DMS79 treated with DMSO at 0.1 percent for 48 hours (cell line): ENCODE measurements around the gene GJD3.

Experiments
- DNase-seq: peaks from one replicate; lab custom pipeline; 2025; lab: John Stamatoyannopoulos, UW

GJD3 gene

DNA sequence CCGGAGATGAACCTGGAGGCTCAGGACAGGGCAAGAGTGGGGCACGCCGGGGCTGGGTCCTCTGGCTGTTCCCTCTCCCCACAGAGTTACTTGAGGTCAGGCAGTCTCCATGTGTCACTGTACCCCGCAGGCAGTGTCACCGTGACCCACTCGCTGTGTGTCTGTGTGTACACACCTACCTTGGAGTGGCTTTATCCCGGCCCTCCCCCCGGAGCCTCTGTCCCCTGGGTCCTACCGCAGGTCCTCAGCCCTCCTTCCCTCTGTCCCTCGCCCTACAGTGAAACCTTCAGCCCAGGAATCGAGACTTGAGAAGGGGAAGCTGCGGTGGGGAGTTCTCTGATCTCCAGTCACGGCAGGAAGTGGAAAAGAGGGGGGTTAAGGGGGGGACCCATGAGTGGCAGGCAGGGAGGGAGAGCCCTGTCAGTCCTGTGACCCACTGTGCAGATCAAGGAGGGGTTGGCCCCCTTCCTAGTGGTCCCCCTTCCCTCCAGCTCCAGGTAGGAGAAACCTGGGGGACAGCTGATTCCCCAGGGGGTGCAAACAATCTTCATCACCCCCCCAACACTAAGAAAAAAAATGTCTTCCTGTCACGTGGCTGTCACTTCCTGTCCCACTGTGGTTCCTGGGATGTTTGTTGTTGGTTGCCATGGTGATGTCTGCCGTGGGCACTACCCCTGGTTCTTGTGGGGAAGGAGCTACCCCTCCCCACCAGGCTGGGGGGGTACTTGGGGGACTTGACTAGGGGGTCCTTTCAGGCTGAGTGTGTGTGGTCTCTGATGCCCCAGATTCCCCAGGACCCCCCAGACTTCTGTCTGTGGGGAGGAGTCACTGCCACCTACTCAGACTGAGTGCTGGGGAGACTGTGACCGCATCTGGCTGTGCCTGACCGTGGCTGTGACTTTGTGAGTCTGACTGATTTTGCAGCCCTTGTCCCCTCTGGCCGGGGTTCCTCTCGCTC lies 41.9 kb downstream of the GJD3 start:
- peak; percentile 33 for DNase-seq

DNA sequence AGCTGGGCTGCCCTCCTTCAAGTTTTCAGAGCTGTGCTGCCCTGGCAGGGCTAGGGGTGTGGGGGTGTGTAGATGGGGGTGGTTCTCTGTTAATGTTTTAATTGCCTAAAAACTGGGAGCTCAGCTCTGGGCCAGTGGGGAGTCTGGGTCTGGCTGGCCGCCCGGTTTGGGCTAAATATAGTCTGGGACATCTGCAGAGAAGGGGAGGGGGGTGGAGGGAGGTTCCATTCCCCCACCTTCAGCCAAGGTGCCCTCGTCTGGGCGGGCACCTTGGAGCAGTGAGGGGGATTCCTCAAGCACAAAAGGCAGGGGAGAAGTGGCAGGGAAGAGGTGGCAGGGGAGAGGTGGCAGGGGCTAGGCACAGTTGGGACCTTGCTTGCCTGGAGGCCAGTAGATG lies 42.6 kb downstream of the GJD3 start:
- no peak for DNase-seq

- DNase-seq = no peak
These were observed 43.0 kb downstream of the GJD3 start for GRCh38 chr17:40321524-40321929.

GRCh38 chr17:40320756-40321523 lies 43.6 kb downstream of the GJD3 start:
- DNase-seq = no peak

DNA sequence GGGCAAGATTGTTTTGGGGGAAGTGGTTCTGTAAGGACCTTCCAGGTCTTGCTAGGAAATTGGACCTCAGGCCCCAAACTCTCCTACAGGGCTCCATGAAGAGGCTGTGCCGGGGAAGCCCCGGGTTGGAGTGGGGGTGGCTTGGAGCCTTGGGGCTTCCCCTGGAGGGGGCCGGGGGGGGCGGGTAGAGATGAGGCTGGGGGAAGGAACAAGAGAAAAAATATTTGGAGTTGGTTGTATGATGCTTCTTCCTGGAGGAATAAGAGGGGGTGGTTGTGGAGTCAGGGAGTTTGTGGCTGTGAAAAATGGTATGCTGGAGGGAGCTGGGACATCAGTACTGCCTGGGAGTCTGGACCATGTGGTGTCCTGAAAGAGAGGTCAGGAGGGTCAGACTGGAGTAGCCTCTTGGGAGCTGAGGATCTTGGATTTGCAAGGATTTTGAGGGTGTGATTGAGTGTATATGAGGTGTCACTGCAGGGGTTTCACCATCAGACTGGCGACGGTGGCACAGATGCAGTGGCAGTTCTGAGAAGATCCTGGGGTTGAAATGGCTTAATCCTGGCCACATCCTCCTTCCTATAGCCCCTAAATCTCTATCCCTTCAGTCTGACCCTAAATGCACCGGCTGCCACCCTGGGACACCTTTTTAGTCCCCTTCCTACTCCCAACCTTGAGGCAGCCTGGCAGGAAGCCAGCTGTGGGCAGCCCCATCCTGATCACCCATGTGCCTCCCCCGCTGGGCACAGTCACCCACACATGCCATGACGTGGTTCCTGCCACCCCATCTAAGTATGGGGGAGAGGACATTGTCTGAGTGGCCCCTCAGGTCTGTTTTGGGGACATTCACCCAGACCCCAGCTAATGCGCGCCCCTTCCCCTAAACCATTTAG lies 44.6 kb downstream of the GJD3 start:
- DNase-seq = no peak

- no peak for DNase-seq
These were observed 45.6 kb downstream of the GJD3 start for GRCh38 chr17:40318830-40319391.

DNA sequence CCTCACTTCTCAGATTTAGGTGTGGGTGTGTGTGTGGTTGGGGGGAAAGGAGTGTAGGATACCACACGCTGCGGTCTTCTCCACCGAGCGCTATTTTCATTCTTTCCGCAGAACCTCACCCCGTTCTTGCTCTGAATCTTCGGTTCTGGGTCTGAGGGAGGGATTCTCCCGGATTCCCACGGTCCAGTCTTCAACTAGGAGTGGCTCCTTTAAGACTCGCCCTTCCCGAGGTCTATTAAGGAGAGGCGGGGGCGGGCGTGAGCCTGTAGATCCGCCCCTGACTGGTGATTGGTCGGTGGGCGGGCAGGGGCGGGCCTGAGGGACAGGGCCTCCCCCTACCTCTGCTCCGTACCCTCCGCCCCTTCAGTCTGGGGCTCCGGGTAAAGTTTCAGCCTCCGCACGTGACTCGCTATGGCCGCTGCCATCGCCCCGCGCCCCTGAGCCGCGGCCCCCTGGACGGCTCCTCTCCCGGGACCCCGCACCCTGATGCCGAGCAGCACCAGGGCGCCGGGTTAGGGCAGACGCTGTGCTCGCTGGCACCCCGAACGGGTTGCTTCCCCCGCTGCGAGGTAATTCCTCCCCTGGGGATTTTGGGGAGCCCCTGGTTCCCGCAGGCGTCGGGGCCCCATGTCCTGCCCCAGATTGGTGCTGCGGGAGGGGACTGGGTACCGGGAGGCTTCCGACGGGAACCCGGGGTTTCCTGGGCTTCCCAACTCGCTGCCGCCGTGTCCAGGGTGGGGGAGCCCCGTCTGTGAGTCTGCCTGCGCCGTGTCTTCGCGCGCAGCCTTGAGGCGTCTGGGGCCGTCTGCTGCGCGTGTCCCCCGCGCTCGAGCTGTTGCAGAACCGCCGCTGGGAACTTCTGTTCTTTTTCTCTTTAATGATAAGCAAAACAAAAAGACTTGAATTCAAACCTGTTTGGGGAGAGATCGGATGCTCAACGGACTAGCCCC lies 46.4 kb downstream of the GJD3 start:
- DNase-seq = peak; percentile 93

DNA sequence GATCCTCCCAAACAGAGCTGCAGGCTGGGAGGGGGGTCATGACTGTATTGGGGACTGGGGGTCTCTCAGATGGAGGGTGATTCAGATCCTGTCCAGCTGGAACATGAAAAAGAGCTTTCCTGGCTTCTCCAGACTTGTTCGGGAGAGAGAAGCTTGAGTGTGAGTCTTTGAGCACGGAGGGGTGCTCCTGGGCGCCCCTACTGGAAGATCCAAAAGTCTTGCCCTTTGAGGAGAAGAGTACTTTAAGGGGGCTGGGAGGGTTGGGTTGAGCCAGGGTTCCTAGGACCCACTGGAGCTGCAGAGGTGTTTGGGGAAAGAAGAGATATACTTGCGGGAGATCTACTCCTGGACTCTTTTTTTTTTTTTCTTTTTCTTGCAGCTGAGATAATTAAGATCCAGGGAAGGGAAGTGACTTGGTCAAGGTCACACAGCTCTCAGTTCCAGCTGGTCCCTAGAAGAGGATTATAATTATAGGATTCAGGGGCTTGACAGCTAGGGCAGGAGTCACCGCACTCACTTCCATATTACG lies 47.1 kb downstream of the GJD3 start:
- DNase-seq = peak; percentile 50

GRCh38 chr17:40316571-40317344 lies 47.8 kb downstream of the GJD3 start:
- DNase-seq = peak; percentile 41

- no peak for DNase-seq
These were observed 48.6 kb downstream of the GJD3 start for GRCh38 chr17:40315678-40316570.

DNA sequence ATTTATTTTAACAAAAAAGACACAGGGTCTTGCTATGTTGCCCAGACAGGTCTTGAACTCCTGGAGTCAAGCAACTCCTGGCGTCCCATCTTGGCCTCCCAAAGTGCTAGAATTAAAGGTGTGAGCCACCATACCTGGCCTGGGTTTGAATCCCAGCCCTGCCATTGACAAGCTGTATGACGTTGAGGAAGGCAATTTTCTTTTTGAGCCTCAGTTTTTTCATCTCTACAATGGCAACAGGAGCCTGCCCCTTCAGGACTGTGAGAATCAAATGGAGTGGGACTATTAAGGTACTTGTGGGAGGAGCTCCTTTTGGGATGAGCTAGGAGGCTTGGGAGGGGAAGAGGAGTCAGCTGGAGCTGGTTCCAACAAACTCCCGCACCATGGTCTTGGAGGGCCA lies 49.3 kb downstream of the GJD3 start:
- DNase-seq = no peak

DNA sequence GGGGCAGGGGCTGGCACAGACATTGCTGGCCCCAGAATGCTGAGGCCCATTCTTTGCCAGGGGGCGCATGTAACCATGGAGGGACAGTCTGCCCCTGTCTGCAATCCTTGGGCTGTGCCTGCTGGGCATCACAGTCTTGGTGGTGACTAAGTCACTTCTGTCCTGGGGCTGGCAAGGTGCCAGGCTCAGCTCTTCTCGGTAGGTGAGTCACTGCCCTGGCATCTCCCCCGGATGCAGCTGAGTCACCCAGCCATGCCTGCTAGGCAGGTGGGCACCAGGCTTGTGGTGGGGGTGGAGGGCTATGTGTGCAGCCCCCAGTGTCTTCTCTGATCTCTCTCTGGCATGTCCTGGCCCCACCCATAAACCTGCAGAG lies 50.0 kb downstream of the GJD3 start:
- peak; percentile 83 for DNase-seq

DNA sequence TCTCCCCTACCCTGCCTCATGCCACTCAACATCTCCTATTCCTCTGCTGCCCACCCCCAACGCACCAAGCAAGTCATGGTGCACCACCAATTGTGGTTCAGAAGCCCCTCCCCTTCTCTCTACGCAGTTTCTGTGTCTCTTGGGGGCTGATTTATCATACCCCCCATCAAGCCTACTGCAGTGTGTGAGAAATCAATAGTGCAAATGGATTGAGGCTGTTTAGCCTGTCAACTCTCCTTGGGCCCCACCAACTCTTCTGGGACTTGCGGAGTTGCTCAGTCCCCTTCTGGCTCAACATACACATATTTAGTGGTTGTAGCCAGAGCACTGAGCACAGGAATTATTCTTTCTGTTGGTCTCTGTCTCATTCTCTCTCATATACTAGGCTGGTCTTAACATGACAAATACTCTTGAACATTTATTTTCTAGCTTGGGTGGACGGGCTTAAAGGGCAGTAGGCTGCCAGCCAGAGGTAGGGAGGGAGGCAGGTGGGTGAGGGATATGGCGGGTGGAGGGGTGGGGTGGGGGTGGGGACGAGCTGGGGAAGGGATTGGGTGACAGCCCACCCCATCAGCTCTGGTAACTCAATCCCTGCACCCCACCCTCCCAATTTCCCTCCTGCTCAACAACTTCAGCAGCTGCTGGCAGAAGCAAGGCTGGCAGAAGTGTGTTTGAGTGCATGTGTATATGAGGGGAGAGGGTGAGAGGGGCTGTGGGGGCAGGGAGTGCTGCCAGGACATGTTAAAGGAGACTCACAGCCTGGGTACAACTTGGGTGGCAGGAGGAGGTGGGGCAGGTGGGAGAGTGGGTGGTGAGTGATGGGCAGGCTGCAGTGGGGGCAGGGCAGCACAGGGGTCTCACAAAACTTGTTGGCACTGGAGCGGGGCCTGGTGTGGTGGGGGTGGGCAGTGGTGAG lies 50.6 kb downstream of the GJD3 start:
- peak; percentile 88 for DNase-seq
